A673 (cell line): ENCODE measurements around the gene MEGF11. TPM values are rescaled to one million over a fixed set of nuclear protein-coding genes. Genes with fewer than 3 reads are reported as not detected.

Experiments
- BruUV-seq: library from RNA; stranded (reverse); fragments of 400-500 nt; replicated peaks from 2 replicates; lab custom pipeline; 2021; lab: Mats Ljungman, UMichigan
- CTCF ChIA-PET: fragments of 300-600 bp; sonication (Branson Sonifier 250); formaldehyde crosslinking; loops from one replicate; lab custom pipeline; 2022; ENCODE audit warnings: antibody characterized with exemption; lab: Charles Lee
- POLR2A ChIA-PET: fragments of 300-600 bp; sonication (Branson Sonifier 250); formaldehyde crosslinking; loops from one replicate; lab custom pipeline; 2022; ENCODE audit warnings: antibody characterized with exemption; ENCODE audit not compliant: low non-redundant PET; lab: Charles Lee
- DNase-seq: peaks from one replicate; pipeline ENCODE4 v3.0.0-alpha.2; 2015; ENCODE audit warnings: low spot score
- H3K27ac ChIP-seq: fragments of 200-600 bp; sonication (generic); 2 replicates; pipeline ENCODE4 v1.5.1; 2016; ENCODE audit warnings: mixed run types, low read depth, mild to moderate bottlenecking, mixed read lengths, antibody characterized with exemption, low read length; ENCODE audit not compliant: poor library complexity, severe bottlenecking
- H3K27me3 ChIP-seq: fragments of 200-600 bp; sonication (generic); replicated peaks from 2 replicates; pipeline ENCODE4 v1.6.1; 2017; ENCODE audit warnings: mixed run types, low read depth, mild to moderate bottlenecking, mixed read lengths, antibody characterized with exemption, low read length; ENCODE audit not compliant: insufficient read depth, poor library complexity
- H3K36me3 ChIP-seq: fragments of 200-600 bp; sonication (generic); 2 replicates; pipeline ENCODE4 v1.6.1; 2016; ENCODE audit warnings: mixed run types, mild to moderate bottlenecking, mixed read lengths, antibody characterized with exemption, low read length; ENCODE audit not compliant: insufficient read depth, poor library complexity, severe bottlenecking
- H3K4me1 ChIP-seq: fragments of 200-600 bp; sonication (generic); 2 replicates; pipeline ENCODE4 v1.6.1; 2017; ENCODE audit warnings: mixed run types, mild to moderate bottlenecking, mixed read lengths, antibody characterized with exemption, low read length; ENCODE audit not compliant: insufficient read depth, poor library complexity, severe bottlenecking
- H3K4me3 ChIP-seq: fragments of 200-600 bp; sonication (generic); 2 replicates; pipeline ENCODE4 v1.5.1; 2016; ENCODE audit warnings: low read depth, mixed run types, mild to moderate bottlenecking, mixed read lengths, low read length; ENCODE audit not compliant: poor library complexity, severe bottlenecking
- H3K9me3 ChIP-seq: fragments of 200-600 bp; sonication (generic); 2 replicates; pipeline ENCODE4 v1.6.1; 2016; ENCODE audit warnings: mixed run types, low read depth, mild to moderate bottlenecking, mixed read lengths, antibody characterized with exemption, low read length; ENCODE audit not compliant: poor library complexity, severe bottlenecking
- EZH2 ChIP-seq: fragments of 200-600 bp; sonication (generic); IDR thresholded peaks from 2 replicates; pipeline ENCODE4 v1.6.1; 2017; ENCODE audit warnings: borderline replicate concordance, low read depth, mild to moderate bottlenecking, mixed read lengths, antibody characterized with exemption, low read length; ENCODE audit not compliant: poor library complexity, severe bottlenecking
- intact Hi-C: fragments of 100-400 bp; cut with micrococcal nuclease; formaldehyde crosslinking; loops from one replicate; pipeline ENCODE4 v1.10.0; 2022; ENCODE audit not compliant: unreplicated experiment
- total RNA-seq: library from RNA; stranded (reverse); gene quantifications from 2 replicates; pipeline ENCODE4 v1.2.3, GENCODE V29; 2021
- TF ChIP-seq, protein P1 (sequence below): fragments of 300-800, 200-600 bp; sonication (generic); conservative IDR thresholded peaks from 2 replicates; pipeline ENCODE4 v1.5.1; 2017; ENCODE audit warnings: low read depth, mild to moderate bottlenecking, antibody characterized with exemption, low read length, moderate library complexity, mixed read lengths

Gene MEGF11
- total RNA-seq, 1 experiment from 2014 or later = 0.43 TPM

DNA sequence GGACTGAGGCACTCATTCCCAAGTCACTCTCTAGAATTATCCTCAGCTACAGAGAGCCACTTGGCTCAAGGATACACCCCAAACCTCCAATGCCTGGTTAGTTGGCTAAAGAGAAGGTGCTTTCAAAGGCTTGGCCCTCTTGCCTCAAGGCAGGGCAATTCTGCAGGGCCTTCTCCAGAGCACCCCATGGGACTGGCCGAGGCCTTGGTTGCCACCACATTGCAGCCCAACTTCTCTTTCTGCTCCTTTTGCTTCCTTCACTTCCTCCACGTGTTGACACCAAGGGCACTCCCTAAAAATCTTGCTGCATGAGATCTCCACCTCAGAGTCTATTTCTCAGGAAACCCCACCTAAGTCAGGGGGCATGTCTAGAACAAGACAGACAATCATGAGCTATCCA lies 36.7 kb downstream of the MEGF11 start:
- intact Hi-C loops = no loop called here
- H3K4me3 ChIP-seq = no peak overlapping the region
- no peak for DNase-seq
- no peak overlapping the region for H3K27ac ChIP-seq
- CTCF ChIA-PET = no interaction called here
- POLR2A ChIA-PET = no interaction called here
- no peaks in the 10 kb centered on the region for H3K4me1 ChIP-seq
- BruUV-seq = no TSS peak
- H3K36me3 ChIP-seq = no peaks in the 10 kb centered on the region
- peaks cover 87% of the 10 kb centered on the region for H3K27me3 ChIP-seq
- no peaks in the 10 kb centered on the region for H3K9me3 ChIP-seq
- TF ChIP-seq EZH2 = no peak
- TF ChIP-seq, protein P1, sequence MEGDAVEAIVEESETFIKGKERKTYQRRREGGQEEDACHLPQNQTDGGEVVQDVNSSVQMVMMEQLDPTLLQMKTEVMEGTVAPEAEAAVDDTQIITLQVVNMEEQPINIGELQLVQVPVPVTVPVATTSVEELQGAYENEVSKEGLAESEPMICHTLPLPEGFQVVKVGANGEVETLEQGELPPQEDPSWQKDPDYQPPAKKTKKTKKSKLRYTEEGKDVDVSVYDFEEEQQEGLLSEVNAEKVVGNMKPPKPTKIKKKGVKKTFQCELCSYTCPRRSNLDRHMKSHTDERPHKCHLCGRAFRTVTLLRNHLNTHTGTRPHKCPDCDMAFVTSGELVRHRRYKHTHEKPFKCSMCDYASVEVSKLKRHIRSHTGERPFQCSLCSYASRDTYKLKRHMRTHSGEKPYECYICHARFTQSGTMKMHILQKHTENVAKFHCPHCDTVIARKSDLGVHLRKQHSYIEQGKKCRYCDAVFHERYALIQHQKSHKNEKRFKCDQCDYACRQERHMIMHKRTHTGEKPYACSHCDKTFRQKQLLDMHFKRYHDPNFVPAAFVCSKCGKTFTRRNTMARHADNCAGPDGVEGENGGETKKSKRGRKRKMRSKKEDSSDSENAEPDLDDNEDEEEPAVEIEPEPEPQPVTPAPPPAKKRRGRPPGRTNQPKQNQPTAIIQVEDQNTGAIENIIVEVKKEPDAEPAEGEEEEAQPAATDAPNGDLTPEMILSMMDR = no peak

DNA sequence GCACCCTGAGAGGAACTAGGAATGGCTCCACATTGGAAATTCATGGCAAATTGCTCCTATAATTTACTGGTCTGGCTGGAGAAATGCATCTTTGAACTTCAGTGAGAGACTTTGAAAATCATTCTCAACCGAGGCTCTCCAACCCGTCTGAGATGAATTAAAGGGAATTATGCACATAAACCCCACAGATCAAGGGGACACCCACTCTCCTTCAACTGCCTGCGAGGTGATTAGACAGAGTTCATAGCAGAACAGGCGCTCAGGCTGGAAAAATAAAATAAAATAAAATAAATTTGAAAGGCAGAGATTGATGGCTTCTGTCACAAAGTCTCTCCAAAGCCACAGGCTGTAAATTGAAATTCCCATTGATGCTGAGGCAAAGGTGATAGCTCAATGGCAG lies 37.7 kb downstream of the MEGF11 start:
- no peak overlapping the region for H3K27ac ChIP-seq
- peaks cover 84% of the 10 kb centered on the region for H3K27me3 ChIP-seq
- TF ChIP-seq, protein P1 = no peak
- TF ChIP-seq EZH2 = no peak
- no peaks in the 10 kb centered on the region for H3K4me1 ChIP-seq
- intact Hi-C loops = no loop called here
- no TSS peak for BruUV-seq
- no peaks in the 10 kb centered on the region for H3K36me3 ChIP-seq
- H3K4me3 ChIP-seq = no peak overlapping the region
- H3K9me3 ChIP-seq = no peaks in the 10 kb centered on the region
- CTCF ChIA-PET = no interaction called here
- POLR2A ChIA-PET = no interaction called here
- no peak for DNase-seq

DNA sequence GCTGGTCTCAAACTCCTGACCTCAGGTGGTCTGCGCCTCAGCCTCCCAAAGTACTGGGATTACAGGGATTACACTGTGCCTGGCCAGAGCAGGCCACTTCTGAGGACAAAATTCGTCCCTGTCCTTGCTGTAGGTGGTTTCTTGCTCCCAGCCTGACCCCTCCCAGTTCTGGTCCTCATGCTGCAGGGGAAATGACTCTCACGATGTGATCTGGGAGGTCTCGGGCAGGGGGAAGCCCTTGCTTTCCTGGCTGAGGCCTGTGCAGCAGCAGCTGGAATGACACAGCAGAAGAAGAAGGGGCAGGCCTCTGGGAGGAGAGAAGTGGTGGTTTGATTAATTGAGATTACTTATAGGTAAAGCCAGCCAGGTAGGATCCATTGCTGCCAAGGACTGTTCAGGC lies 39.3 kb downstream of the MEGF11 start:
- no TSS peak for BruUV-seq
- H3K4me3 ChIP-seq = no peak overlapping the region
- H3K27me3 ChIP-seq = peaks cover 79% of the 10 kb centered on the region
- no peak overlapping the region for H3K27ac ChIP-seq
- intact Hi-C loops = no loop called here
- H3K9me3 ChIP-seq = no peaks in the 10 kb centered on the region
- H3K36me3 ChIP-seq = no peaks in the 10 kb centered on the region
- H3K4me1 ChIP-seq = peaks cover 7% of the 10 kb centered on the region
- POLR2A ChIA-PET = no interaction called here
- CTCF ChIA-PET = interaction anchor here (0.6 kb wide), 1 partner anchor 134 kb away, joined by 3 read pairs; no protein-coding TSS in a partner anchor
- no peak for DNase-seq
- no peak for TF ChIP-seq EZH2
- TF ChIP-seq, protein P1 = no peak
